ENCODE measurements around the gene ZNF57. TPM values are rescaled to one million over a fixed set of nuclear protein-coding genes. Genes with fewer than 3 reads are reported as not detected.

Gene ZNF57
- total and polyA plus RNA-seq, 9 of the 15 experiments (the other 6 are each of a cell fraction or from before 2014, with no cell fraction given), result 3.9 to 13.5 (median 7.8) TPM

- TF ChIP-seq ATF3 (IDR thresholded peaks at IDR 0.05) (no peak), ATF3 (CRISPR knock-in tag; conservative IDR thresholded peaks at IDR 0.05) (no peak), POLR2A (conservative IDR thresholded peaks at IDR 0.05) (0 out of 2 replicates have a peak, but pooled peaks have one; percentile 31), NONO (IDR thresholded peaks at IDR 0.05; ENCODE audit: low read depth in 2 of 2, low read length in 1 of 2) (no peak), ID3 (CRISPR knock-in tag; IDR thresholded peaks at IDR 0.05) (no peak), ID3 (tag; IDR thresholded peaks at IDR 0.05) (peak; percentile 46; the same call in 1 of the 2 replicates), STAT5A (IDR thresholded peaks at IDR 0.05; ENCODE audit: borderline replicate concordance, low read length) (no peak), ZNF277 (CRISPR knock-in tag; IDR thresholded peaks at IDR 0.05; ENCODE audit: borderline replicate concordance) (no peak), ZNF24 (IDR thresholded peaks at IDR 0.05) (peak; percentile 68), PCBP2 (IDR thresholded peaks at IDR 0.05; ENCODE audit: low read depth, low read length, poor library complexity, severe bottlenecking) (no peak), TRIM24 (IDR thresholded peaks at IDR 0.05) (peak; percentile 18 to 89; a peak in 2 of 4 replicates), KLF16 (IDR thresholded peaks at IDR 0.05) (peak; percentile 51; the same call in 1 of the 2 replicates), CBX5 (IDR thresholded peaks at IDR 0.05; ENCODE audit: borderline replicate concordance, low read depth) (peak; percentile 97), NCOA1 (IDR thresholded peaks at IDR 0.05; ENCODE audit: low read depth) (peak; percentile 56; the same call in 1 of the 2 replicates), GATAD2B (IDR thresholded peaks at IDR 0.05; ENCODE audit: borderline replicate concordance) (no peak), RNF2 (IDR thresholded peaks at IDR 0.05) (no peak), SOX6 (IDR thresholded peaks at IDR 0.05) (peak; percentile 78), ATF2 (CRISPR knock-in tag; IDR thresholded peaks at IDR 0.05) (no peak), ZNF232 (CRISPR knock-in tag; IDR thresholded peaks at IDR 0.05) (no peak), PTTG1 (tag; IDR thresholded peaks at IDR 0.05; ENCODE audit: low read depth) (no peak), RFX7 (CRISPR knock-in tag; IDR thresholded peaks at IDR 0.05) (no peak), CBX3 (IDR thresholded peaks at IDR 0.05; ENCODE audit: borderline replicate concordance in 1 of 2, low read length in 2 of 2) (peak; percentile 89 to 100)
- TF ChIP-seq, protein P1, sequence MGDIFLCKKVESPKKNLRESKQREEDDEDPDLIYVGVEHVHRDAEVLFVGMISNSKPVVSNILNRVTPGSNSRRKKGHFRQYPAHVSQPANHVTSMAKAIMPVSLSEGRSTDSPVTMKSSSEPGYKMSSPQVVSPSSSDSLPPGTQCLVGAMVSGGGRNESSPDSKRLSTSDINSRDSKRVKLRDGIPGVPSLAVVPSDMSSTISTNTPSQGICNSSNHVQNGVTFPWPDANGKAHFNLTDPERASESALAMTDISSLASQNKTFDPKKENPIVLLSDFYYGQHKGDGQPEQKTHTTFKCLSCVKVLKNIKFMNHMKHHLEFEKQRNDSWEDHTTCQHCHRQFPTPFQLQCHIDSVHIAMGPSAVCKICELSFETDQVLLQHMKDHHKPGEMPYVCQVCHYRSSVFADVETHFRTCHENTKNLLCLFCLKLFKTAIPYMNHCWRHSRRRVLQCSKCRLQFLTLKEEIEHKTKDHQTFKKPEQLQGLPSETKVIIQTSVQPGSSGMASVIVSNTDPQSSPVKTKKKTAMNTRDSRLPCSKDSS (IDR thresholded peaks at IDR 0.05; ENCODE audit: low read depth, partially characterized antibody), result peak; percentile 99
- TF ChIP-seq, protein P2, sequence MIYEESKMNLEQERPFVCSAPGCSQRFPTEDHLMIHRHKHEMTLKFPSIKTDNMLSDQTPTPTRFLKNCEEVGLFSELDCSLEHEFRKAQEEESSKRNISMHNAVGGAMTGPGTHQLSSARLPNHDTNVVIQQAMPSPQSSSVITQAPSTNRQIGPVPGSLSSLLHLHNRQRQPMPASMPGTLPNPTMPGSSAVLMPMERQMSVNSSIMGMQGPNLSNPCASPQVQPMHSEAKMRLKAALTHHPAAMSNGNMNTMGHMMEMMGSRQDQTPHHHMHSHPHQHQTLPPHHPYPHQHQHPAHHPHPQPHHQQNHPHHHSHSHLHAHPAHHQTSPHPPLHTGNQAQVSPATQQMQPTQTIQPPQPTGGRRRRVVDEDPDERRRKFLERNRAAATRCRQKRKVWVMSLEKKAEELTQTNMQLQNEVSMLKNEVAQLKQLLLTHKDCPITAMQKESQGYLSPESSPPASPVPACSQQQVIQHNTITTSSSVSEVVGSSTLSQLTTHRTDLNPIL (CRISPR knock-in tag; IDR thresholded peaks at IDR 0.05), result no peak
Measured at GRCh38 chr19:2933490-2933910, 32.8 kb downstream of the ZNF57 start (continued).

All from K562 (cell line).